ENCODE data around the gene CDH23.

Gene CDH23

GRCh38 chr10:71831646-71832552 lies 435.2 kb downstream of the CDH23 start:
- no peak for FAIRE-seq

GRCh38 chr10:71832967-71833366 lies 436.2 kb downstream of the CDH23 start:
- no peak for FAIRE-seq

- FAIRE-seq, result no peak
Measured at GRCh38 chr10:71833451-71834342, 437.0 kb downstream of the CDH23 start.

- FAIRE-seq, result no peak
Measured at GRCh38 chr10:71834343-71834674, 437.6 kb downstream of the CDH23 start.

- no peak for FAIRE-seq
Measured at GRCh38 chr10:71835671-71836595, 439.2 kb downstream of the CDH23 start.

GRCh38 chr10:71836596-71836974 lies 439.9 kb downstream of the CDH23 start:
- no peak for FAIRE-seq

- no peak for FAIRE-seq
Measured at GRCh38 chr10:71837098-71837827, 440.5 kb downstream of the CDH23 start.

GRCh38 chr10:71838264-71839211 lies 441.8 kb downstream of the CDH23 start:
- FAIRE-seq, result no peak

DNA sequence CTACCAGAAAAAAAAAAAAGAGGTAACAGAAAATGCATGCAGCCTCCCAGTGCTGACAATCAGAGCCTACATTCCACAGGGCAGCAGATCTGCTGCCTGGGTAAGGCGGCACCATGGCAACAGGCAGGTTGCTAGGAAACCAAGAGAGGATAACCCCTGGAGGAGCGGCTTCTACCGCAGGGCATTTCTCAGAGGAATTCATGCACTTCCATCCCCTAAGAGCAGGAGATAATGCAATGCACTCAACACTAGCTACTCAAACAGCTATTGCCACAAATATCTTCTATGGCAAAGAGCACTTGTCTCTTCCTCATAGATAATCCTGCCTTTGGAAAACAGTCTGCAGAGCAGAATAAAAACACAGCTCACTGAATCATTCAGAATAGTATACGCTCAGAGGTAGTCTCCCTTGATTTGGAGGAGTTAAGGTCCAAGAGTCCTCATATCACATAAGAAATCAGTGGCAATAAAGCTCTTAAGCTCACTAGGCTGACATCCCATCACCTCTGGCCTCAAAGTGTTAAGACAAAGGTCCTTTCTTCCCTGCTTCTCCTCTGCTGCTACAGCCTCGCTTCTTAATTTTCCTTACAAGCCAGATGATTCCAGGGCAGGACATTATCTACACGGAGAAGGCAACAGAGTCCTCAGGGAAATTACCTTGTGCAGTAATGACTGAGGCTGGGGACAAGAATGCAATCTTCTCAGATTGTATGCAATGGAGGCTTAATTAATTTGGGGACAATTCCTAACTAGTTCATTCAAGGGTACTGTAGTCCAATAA lies 443.6 kb downstream of the CDH23 start:
- no peak for FAIRE-seq

DNA sequence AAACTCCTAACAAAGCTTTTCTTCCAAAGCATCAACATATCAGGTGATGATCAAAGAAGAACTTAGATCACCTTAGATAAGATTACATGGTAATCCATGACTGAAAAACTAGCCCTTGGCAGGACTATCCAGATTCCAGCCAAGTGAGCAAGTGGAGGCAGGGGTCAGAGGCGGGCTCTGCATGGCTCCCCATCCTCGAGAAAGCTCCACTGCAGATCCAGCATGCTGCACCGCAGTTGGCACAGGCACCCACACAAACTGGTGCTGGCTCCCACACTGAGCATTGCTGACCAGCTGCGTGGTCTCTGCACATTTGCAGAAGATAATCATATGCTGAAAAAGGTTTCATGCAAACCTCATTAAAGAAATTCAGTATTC lies 444.2 kb downstream of the CDH23 start:
- FAIRE-seq, result no peak

DNA sequence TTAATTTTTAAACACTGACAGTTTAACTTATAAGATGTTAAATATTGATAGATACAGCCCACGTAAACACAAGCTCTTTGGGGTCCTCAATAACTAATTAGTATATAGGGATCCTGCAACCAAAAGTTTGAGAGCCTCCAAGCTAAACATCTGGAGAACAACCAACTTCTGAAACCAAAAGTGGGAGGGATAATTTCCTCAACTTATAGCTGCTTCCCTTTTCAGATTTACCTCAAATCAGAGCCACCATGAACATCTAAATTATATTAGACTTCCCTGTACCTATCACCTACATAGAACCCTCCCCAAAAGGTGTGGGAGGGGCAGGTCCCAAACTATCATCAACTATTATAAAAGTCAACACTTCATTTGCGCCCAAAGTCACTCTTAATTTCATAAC lies 445.7 kb downstream of the CDH23 start:
- no peak for FAIRE-seq

- FAIRE-seq, result no peak
Measured at GRCh38 chr10:71842856-71843686, 446.4 kb downstream of the CDH23 start.

DNA sequence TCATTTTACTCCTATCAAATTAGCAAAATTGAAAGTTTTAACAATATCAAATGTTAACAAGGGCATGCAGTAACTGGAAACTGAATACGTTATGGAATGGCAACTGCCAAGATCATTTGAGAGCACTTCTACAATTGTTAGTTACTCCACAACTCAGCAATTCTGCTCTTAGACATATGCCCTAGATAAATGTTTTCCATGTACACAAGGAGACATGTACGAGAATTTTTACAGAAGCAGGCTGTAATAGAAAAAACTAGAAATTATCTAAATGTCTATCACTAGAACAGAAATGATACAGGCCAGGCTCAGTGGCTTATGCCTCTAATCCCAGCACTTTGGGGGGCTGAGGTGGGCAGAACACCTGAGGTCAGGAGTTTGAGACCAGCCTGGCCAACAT lies 447.4 kb downstream of the CDH23 start:
- no peak for FAIRE-seq

DNA sequence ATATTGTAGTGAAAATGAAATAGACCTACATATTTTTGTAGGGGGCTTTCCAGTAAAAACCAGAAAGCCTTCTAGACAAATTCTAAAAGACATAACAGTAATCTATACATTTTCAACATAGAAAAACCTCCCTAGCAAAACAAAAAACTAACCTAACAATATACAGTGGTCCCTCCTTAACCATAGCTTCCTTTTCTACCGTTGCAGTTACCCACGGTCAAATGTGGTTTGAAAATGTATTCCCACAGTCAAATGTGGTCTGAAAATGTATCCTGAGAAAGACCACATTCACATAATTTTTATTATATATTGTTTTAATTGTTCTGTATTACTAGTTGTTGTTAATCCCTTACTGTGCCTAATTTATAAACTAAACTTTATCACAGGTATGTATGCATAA lies 448.0 kb downstream of the CDH23 start:
- FAIRE-seq, result no peak

DNA sequence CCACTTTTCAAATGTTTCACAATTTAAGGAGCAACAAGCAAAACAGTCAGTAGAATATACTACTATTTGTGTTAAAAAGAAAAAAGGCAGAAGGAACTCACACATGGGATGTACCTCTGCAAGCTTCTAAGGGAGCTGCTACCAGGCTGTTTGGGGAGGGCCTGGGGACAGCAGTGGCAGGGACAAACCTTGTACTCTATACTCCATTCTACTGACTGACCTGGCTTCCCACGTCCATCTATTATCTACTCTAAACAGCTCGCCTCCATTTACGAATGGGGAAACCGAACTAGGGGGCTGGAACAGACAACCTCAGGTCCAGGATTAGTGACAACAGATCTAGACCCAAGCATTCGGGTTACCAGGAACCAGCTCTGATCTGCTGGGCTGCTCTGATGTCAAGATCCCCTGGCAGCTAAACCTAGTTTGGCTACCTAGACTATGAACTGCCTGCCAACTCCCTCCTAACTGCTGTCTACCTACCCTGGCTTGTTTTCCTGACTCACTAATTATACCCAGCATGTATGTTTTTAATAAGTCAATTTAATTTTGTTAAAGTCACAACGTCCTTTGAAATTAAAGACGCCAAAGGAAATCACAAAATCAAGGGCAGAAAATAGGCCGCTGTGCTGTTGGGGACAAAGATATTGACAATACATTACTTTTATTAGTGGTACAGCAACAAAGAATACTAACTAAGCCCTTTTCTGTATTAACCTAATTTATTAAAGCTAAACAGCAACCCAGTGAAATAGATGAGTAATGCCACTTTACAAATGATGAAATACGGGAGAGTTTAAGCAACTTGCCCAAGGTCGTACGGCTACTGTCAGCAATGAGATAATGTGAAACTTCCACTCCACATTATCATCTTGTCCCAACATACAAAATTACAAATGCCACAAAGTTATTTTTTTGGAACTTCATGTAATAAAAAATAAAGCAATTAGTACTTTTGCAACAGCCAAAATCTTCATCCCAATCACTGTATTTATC lies 449.0 kb downstream of the CDH23 start:
- no peak for FAIRE-seq

DNA sequence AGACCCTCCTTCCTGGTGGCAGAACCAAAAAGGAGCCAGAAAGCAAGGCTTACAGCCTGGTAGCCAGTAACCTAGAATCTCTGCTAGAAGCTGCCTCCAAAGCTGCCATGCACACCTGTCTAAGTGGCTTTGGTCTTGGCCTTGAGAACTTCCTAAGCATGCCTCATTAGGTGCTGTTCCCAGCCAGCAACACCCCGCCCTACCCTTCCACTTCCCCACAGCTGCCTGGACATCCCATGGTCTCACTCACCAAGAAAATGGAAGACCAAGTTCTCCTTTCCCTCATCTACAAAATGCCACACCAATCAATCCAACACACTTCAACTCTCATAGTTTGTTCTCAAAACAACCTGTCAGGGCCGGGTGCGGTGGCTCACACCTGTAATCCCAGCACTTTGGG lies 450.1 kb downstream of the CDH23 start:
- no peak for FAIRE-seq

GRCh38 chr10:71847418-71847817 lies 450.7 kb downstream of the CDH23 start:
- no peak for FAIRE-seq
